ENCODE results near the gene CHST2. TPM values are rescaled to one million over a fixed set of nuclear protein-coding genes. Genes with fewer than 3 reads are reported as not detected.

Gene CHST2
- total and polyA plus RNA-seq, 4 experiments from 2014 or later, result 0.71 to 2.9 (median 1.1) TPM

- H3K4me1 ChIP-seq (ENCODE audit: insufficient read depth, low read length), result peaks cover 4% of the 10 kb centered on the region
- ChIA-PET CTCF (ENCODE audit: partially characterized antibody) (no interaction called here), POLR2A (ENCODE audit: partially characterized antibody) (no interaction called here)
- no peaks in the 10 kb centered on the region for H3K9me3 Mint-ChIP-seq
- H3K27ac ChIP-seq (ENCODE audit: low read depth, low read length), result no peak overlapping the region
- no peak overlapping the region for H3K4me3 Mint-ChIP-seq
- no peaks in the 10 kb centered on the region for H3K36me3 ChIP-seq (ENCODE audit: insufficient read depth, low read length)
- no peaks in the 10 kb centered on the region for H3K27me3 ChIP-seq (ENCODE audit: insufficient read depth, low read length)
- DNase-seq, result no peak
- H3K27ac Mint-ChIP-seq, result no peak overlapping the region
- H3K27me3 Mint-ChIP-seq, result peaks cover 1 to 9% of the 10 kb centered on the region in 2 donors
- H3K4me1 Mint-ChIP-seq, result peaks cover 5 to 14% (median 7%) of the 10 kb centered on the region in 4 donors
- H3K36me3 Mint-ChIP-seq, result no peaks in the 10 kb centered on the region
- H3K9me3 ChIP-seq (ENCODE audit: control insufficient read depth in 1 of 2, low read length in 2 of 2), result no peaks in the 10 kb centered on the region
- intact Hi-C loops (cut with micrococcal nuclease), result no loop called here
- no peak overlapping the region for H3K4me3 ChIP-seq (ENCODE audit: low read length in 2 of 2)
Measured at GRCh38 chr3:143078883-143079282, 40.7 kb upstream of the CHST2 start.

GRCh38 chr3:143080196-143080595 is 39.4 kb upstream of the CHST2 start:
- Mint-ChIP-seq H3K9me3 (no peaks in the 10 kb centered on the region), H3K27me3 (peaks cover 1 to 9% of the 10 kb centered on the region in 2 donors), H3K27ac (no peak overlapping the region), H3K36me3 (no peaks in the 10 kb centered on the region), H3K4me1 (peaks cover 5 to 14% (median 7%) of the 10 kb centered on the region in 4 donors), H3K4me3 (no peak overlapping the region)
- Histone ChIP-seq H3K4me3 (ENCODE audit: low read length in 2 of 2) (no peak overlapping the region), H3K4me1 (ENCODE audit: insufficient read depth, low read length) (peaks cover 4% of the 10 kb centered on the region), H3K9me3 (ENCODE audit: control insufficient read depth in 1 of 2, low read length in 2 of 2) (no peaks in the 10 kb centered on the region), H3K27ac (ENCODE audit: low read depth, low read length) (no peak overlapping the region), H3K27me3 (ENCODE audit: insufficient read depth, low read length) (no peaks in the 10 kb centered on the region), H3K36me3 (ENCODE audit: insufficient read depth, low read length) (no peaks in the 10 kb centered on the region)
- intact Hi-C loops (cut with micrococcal nuclease), result no loop called here
- POLR2A ChIA-PET (ENCODE audit: partially characterized antibody), result no interaction called here
- DNase-seq, result no peak
- CTCF ChIA-PET (ENCODE audit: partially characterized antibody), result no interaction called here

GRCh38 chr3:143081365-143081764 is 38.2 kb upstream of the CHST2 start:
- H3K36me3 Mint-ChIP-seq, result no peaks in the 10 kb centered on the region
- peaks cover 5 to 14% (median 7%) of the 10 kb centered on the region in 4 donors for H3K4me1 Mint-ChIP-seq
- POLR2A ChIA-PET (ENCODE audit: partially characterized antibody), result no interaction called here
- DNase-seq, result no peak
- H3K9me3 Mint-ChIP-seq, result no peaks in the 10 kb centered on the region
- Histone ChIP-seq H3K27me3 (ENCODE audit: insufficient read depth, low read length) (no peaks in the 10 kb centered on the region), H3K4me3 (ENCODE audit: low read length in 2 of 2) (no peak overlapping the region), H3K4me1 (ENCODE audit: insufficient read depth, low read length) (peaks cover 4% of the 10 kb centered on the region), H3K36me3 (ENCODE audit: insufficient read depth, low read length) (no peaks in the 10 kb centered on the region), H3K9me3 (ENCODE audit: control insufficient read depth in 1 of 2, low read length in 2 of 2) (no peaks in the 10 kb centered on the region), H3K27ac (ENCODE audit: low read depth, low read length) (no peak overlapping the region)
- intact Hi-C loops (cut with micrococcal nuclease), result no loop called here
- H3K4me3 Mint-ChIP-seq, result no peak overlapping the region
- CTCF ChIA-PET (ENCODE audit: partially characterized antibody), result interaction anchor here (0.6 kb wide), 1 partner anchor 895 kb away, joined by 3 read pairs; no protein-coding TSS in a partner anchor
- H3K27ac Mint-ChIP-seq, result peak overlapping the region in 1 of 7 donors; percentile 3
- H3K27me3 Mint-ChIP-seq, result peaks cover 1 to 9% of the 10 kb centered on the region in 2 donors

GRCh38 chr3:143081844-143082778 is 37.5 kb upstream of the CHST2 start:
- intact Hi-C loops (cut with micrococcal nuclease), result no loop called here
- H3K4me3 Mint-ChIP-seq, result peak overlapping the region in 6 of 8 donors; percentile 21 to 75 (median 48)
- Histone ChIP-seq H3K36me3 (ENCODE audit: insufficient read depth, low read length) (no peaks in the 10 kb centered on the region), H3K4me3 (ENCODE audit: low read length in 2 of 2) (no peak overlapping the region), H3K27me3 (ENCODE audit: insufficient read depth, low read length) (no peaks in the 10 kb centered on the region), H3K27ac (ENCODE audit: low read depth, low read length) (no peak overlapping the region), H3K4me1 (ENCODE audit: insufficient read depth, low read length) (peaks cover 4% of the 10 kb centered on the region), H3K9me3 (ENCODE audit: control insufficient read depth in 1 of 2, low read length in 2 of 2) (no peaks in the 10 kb centered on the region)
- no peak for DNase-seq
- ChIA-PET POLR2A (ENCODE audit: partially characterized antibody) (no interaction called here), CTCF (ENCODE audit: partially characterized antibody) (interaction anchor here (0.8 kb wide), 1 partner anchor 10 kb away, joined by 4 read pairs; no protein-coding TSS in a partner anchor)
- peaks cover 1 to 9% of the 10 kb centered on the region in 2 donors for H3K27me3 Mint-ChIP-seq
- H3K4me1 Mint-ChIP-seq, result peaks cover 5 to 14% (median 7%) of the 10 kb centered on the region in 4 donors
- H3K27ac Mint-ChIP-seq, result peak overlapping the region in 1 of 7 donors; percentile 3
- H3K9me3 Mint-ChIP-seq, result no peaks in the 10 kb centered on the region
- no peaks in the 10 kb centered on the region for H3K36me3 Mint-ChIP-seq

- Histone ChIP-seq H3K36me3 (ENCODE audit: insufficient read depth, low read length) (no peaks in the 10 kb centered on the region), H3K27me3 (ENCODE audit: insufficient read depth, low read length) (no peaks in the 10 kb centered on the region), H3K27ac (ENCODE audit: low read depth, low read length) (no peak overlapping the region), H3K9me3 (ENCODE audit: control insufficient read depth in 1 of 2, low read length in 2 of 2) (no peaks in the 10 kb centered on the region), H3K4me1 (ENCODE audit: insufficient read depth, low read length) (peaks cover 4% of the 10 kb centered on the region), H3K4me3 (ENCODE audit: low read length in 2 of 2) (no peak overlapping the region)
- ChIA-PET POLR2A (ENCODE audit: partially characterized antibody) (no interaction called here), CTCF (ENCODE audit: partially characterized antibody) (no interaction called here)
- Mint-ChIP-seq H3K4me1 (peaks cover 5 to 14% (median 7%) of the 10 kb centered on the region in 4 donors), H3K27me3 (peaks cover 1 to 7% of the 10 kb centered on the region in 2 donors), H3K4me3 (peak overlapping the region in 1 of 8 donors; percentile 53), H3K27ac (no peak overlapping the region), H3K36me3 (no peaks in the 10 kb centered on the region), H3K9me3 (no peaks in the 10 kb centered on the region)
- no peak for DNase-seq
- intact Hi-C loops (cut with micrococcal nuclease), result no loop called here
Measured at GRCh38 chr3:143083781-143084180, 35.8 kb upstream of the CHST2 start.

GRCh38 chr3:143084856-143085731 is 34.5 kb upstream of the CHST2 start:
- Mint-ChIP-seq H3K27ac (no peak overlapping the region), H3K9me3 (no peaks in the 10 kb centered on the region), H3K4me1 (peaks cover 5 to 14% (median 7%) of the 10 kb centered on the region in 4 donors), H3K4me3 (no peak overlapping the region), H3K36me3 (no peaks in the 10 kb centered on the region), H3K27me3 (peaks cover 1 to 7% of the 10 kb centered on the region in 2 donors)
- ChIA-PET POLR2A (ENCODE audit: partially characterized antibody) (no interaction called here), CTCF (ENCODE audit: partially characterized antibody) (interaction anchor here (0.7 kb wide), 1 partner anchor 196 kb away, joined by 3 read pairs; no protein-coding TSS in a partner anchor)
- DNase-seq, result no peak
- intact Hi-C loops (cut with micrococcal nuclease), result no loop called here
- Histone ChIP-seq H3K27me3 (ENCODE audit: insufficient read depth, low read length) (no peaks in the 10 kb centered on the region), H3K4me3 (ENCODE audit: low read length in 2 of 2) (no peak overlapping the region), H3K27ac (ENCODE audit: low read depth, low read length) (no peak overlapping the region), H3K4me1 (ENCODE audit: insufficient read depth, low read length) (peaks cover 4% of the 10 kb centered on the region), H3K36me3 (ENCODE audit: insufficient read depth, low read length) (no peaks in the 10 kb centered on the region), H3K9me3 (ENCODE audit: control insufficient read depth in 1 of 2, low read length in 2 of 2) (no peaks in the 10 kb centered on the region)

- Mint-ChIP-seq H3K36me3 (no peaks in the 10 kb centered on the region), H3K27me3 (peaks cover 0 to 3% of the 10 kb centered on the region in 2 donors), H3K9me3 (no peaks in the 10 kb centered on the region), H3K27ac (no peak overlapping the region), H3K4me1 (no peaks in the 10 kb centered on the region), H3K4me3 (no peak overlapping the region)
- ChIA-PET CTCF (ENCODE audit: partially characterized antibody) (no interaction called here), POLR2A (ENCODE audit: partially characterized antibody) (no interaction called here)
- no peak overlapping the region for H3K4me3 ChIP-seq (ENCODE audit: low read length in 2 of 2)
- no peak overlapping the region for H3K27ac ChIP-seq (ENCODE audit: low read depth, low read length)
- intact Hi-C loops (cut with micrococcal nuclease), result no loop called here
- H3K9me3 ChIP-seq (ENCODE audit: control insufficient read depth in 1 of 2, low read length in 2 of 2), result no peaks in the 10 kb centered on the region
- H3K27me3 ChIP-seq (ENCODE audit: insufficient read depth, low read length), result no peaks in the 10 kb centered on the region
- DNase-seq, result no peak
- H3K36me3 ChIP-seq (ENCODE audit: insufficient read depth, low read length), result no peaks in the 10 kb centered on the region
- H3K4me1 ChIP-seq (ENCODE audit: insufficient read depth, low read length), result no peaks in the 10 kb centered on the region
Measured at GRCh38 chr3:143088835-143089234, 30.7 kb upstream of the CHST2 start.
